Esophagus squamous epithelium (tissue), 4 donors: ENCODE results near the gene BCL2.

Source experiments
- POLR2A ChIP-seq, 4 donors: fragments of 450-650 bp; IDR thresholded peaks; one replicate each; pipeline ENCODE4 v1.6.1; 2017; ENCODE audit warnings: antibody characterized with exemption in 4 of 4, mild to moderate bottlenecking in 4 of 4, moderate library complexity in 3 of 4
- TF ChIP-seq, protein P1 (sequence below), 6 experiments: fragments of 450-650 bp in 4 of 6; fragments of 200-600 bp in 2 of 6; sonication (generic) in 2 of 6; IDR thresholded peaks; one replicate each; pipeline ENCODE4 v1.5.1; 2016 to 2019; ENCODE audit warnings: antibody characterized with exemption in 6 of 6, mild to moderate bottlenecking in 4 of 6, moderate library complexity in 4 of 6

DNA sequence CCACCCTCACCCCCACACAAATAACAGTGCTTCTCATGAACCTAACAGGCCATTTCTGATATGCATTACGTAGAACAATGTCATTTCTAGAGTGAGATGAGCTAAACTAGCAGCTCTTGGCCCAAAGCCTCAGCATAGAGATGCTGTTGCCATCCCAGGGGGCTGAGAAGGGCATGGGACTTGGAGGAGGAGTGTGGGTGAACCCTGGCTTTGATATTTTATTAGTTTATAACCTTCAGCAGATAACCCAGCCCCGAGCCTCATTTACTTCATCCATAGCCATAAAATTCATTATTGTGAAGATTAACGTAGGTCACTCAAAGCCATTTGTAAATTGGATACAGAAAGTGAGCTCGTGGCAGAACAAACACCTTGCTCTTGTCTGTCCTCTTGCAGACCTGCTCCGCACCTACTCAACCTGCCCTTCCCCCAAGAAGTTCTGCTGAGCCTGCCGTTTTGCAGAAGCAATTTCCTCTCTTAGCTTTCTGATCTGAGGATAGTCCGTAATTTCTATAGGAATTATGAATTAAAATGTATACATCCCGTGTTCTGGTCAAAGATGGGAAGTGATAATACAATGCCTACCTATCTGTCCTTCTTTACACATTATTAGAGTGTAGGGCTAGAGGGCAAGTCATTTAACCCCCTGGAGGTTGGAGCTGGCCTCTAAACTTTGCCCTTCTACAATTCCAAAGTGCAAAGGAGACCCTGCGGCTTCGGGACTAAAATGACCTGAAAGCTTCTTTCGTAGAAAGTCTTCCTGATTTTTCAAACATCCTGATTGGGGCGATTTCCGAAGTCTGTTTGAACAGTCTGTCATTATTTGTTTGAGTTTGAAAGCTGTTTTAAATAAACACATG is 187.4 kb downstream of the BCL2 start:
- TF ChIP-seq, protein P1, sequence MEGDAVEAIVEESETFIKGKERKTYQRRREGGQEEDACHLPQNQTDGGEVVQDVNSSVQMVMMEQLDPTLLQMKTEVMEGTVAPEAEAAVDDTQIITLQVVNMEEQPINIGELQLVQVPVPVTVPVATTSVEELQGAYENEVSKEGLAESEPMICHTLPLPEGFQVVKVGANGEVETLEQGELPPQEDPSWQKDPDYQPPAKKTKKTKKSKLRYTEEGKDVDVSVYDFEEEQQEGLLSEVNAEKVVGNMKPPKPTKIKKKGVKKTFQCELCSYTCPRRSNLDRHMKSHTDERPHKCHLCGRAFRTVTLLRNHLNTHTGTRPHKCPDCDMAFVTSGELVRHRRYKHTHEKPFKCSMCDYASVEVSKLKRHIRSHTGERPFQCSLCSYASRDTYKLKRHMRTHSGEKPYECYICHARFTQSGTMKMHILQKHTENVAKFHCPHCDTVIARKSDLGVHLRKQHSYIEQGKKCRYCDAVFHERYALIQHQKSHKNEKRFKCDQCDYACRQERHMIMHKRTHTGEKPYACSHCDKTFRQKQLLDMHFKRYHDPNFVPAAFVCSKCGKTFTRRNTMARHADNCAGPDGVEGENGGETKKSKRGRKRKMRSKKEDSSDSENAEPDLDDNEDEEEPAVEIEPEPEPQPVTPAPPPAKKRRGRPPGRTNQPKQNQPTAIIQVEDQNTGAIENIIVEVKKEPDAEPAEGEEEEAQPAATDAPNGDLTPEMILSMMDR (IDR thresholded peaks at IDR 0.05), result no peak
- no peak for TF ChIP-seq POLR2A (IDR thresholded peaks at IDR 0.05)
